Ascending aorta (tissue), 2 donors: Measurements from ENCODE around the gene NDUFC1. TPM values are rescaled to one million over a fixed set of nuclear protein-coding genes. Genes with fewer than 3 reads are reported as not detected.
A peak's percentile ranks its signal among the peaks of the same experiment; 100 is the strongest.

Experiments
- DNase-seq, 2 donors: peaks; one replicate each; pipeline ENCODE4 v3.0.0-alpha.2; 2019; ENCODE audit warnings: low spot score in 2 of 2
- H3K27ac ChIP-seq, 2 donors: fragments of 200-600 bp; sonication (generic); one replicate each; pipeline ENCODE4 v1.5.1; 2016 to 2017; ENCODE audit warnings: mild to moderate bottlenecking in 1 of 2
- H3K27me3 ChIP-seq: fragments of 200-600 bp; sonication (generic); one replicate; pipeline ENCODE4 v1.5.1; 2017
- H3K36me3 ChIP-seq, 2 donors: fragments of 200-600 bp; sonication (generic); one replicate each; pipeline ENCODE4 v1.5.1; 2016
- H3K4me1 ChIP-seq, 2 donors: fragments of 200-600 bp; sonication (generic); one replicate each; pipeline ENCODE4 v1.5.1; 2016 to 2017; ENCODE audit warnings: mild to moderate bottlenecking in 1 of 2
- H3K4me3 ChIP-seq, 2 donors: fragments of 200-600 bp; sonication (generic); one replicate each; pipeline ENCODE4 v1.5.1; 2016 to 2017; ENCODE audit warnings: mild to moderate bottlenecking in 1 of 2
- H3K9me3 ChIP-seq, 2 donors: fragments of 200-600 bp; sonication (generic); one replicate each; pipeline ENCODE4 v1.5.1; 2016
- intact Hi-C: fragments of 100-400 bp; cut with DNase I; formaldehyde crosslinking; loops from one replicate; pipeline ENCODE4 v1.15.1; 2023
- total RNA-seq: library from RNA; depleted of rRNA; stranded (reverse); fragments of >200 nt; gene quantifications from one replicate; pipeline ENCODE4 v1.1.0, GENCODE V29; 2016
- TF ChIP-seq, protein P1 (sequence below), 3 experiments: fragments of 200-600 bp in 2 of 3; fragments of 450-650 bp in 1 of 3; sonication (generic) in 2 of 3; IDR thresholded peaks; one replicate each; pipeline ENCODE4 v1.5.1; 2016 to 2019; ENCODE audit warnings: antibody characterized with exemption in 3 of 3, mild to moderate bottlenecking in 1 of 3, moderate library complexity in 1 of 3

NDUFC1 gene
- total RNA-seq, 1 donor from 2014 or later, result 10.7 TPM

DNA sequence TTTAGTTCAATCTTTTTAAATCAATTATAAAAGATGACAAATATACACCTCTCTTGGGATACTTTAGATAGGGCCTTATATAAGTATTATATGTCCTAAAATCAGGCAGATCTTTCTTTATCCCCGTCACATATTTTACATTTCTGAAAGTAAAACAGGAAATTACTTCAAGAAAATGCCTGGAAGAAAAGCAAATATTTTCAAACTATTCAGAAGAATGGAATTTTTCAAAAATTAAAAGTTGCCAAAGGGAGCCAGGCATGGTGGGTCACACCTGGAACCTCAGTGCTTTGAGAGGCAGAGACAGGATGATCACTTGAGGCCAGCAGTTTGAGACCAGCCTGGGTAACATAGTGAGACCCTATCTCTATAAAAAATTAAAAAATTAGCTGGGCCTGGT, 56.7 kb downstream of the NDUFC1 start:
- intact Hi-C loops, result loop anchor here (5.0 kb wide), 2 partner anchors 37 to 68 kb away; partner anchors contain the start of genes ELF2 and MGARP
- H3K9me3 ChIP-seq, result no peaks in the 10 kb centered on the region
- no peak for DNase-seq
- TF ChIP-seq, protein P1, sequence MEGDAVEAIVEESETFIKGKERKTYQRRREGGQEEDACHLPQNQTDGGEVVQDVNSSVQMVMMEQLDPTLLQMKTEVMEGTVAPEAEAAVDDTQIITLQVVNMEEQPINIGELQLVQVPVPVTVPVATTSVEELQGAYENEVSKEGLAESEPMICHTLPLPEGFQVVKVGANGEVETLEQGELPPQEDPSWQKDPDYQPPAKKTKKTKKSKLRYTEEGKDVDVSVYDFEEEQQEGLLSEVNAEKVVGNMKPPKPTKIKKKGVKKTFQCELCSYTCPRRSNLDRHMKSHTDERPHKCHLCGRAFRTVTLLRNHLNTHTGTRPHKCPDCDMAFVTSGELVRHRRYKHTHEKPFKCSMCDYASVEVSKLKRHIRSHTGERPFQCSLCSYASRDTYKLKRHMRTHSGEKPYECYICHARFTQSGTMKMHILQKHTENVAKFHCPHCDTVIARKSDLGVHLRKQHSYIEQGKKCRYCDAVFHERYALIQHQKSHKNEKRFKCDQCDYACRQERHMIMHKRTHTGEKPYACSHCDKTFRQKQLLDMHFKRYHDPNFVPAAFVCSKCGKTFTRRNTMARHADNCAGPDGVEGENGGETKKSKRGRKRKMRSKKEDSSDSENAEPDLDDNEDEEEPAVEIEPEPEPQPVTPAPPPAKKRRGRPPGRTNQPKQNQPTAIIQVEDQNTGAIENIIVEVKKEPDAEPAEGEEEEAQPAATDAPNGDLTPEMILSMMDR (IDR thresholded peaks at IDR 0.05), result no peak
- H3K27ac ChIP-seq, result peak overlapping the region; percentile 78 to 90
- H3K4me1 ChIP-seq, result peaks cover 9 to 22% of the 10 kb centered on the region in 2 donors
- H3K27me3 ChIP-seq, result no peaks in the 10 kb centered on the region
- H3K4me3 ChIP-seq, result no peak overlapping the region
- H3K36me3 ChIP-seq, result no peaks in the 10 kb centered on the region

DNA sequence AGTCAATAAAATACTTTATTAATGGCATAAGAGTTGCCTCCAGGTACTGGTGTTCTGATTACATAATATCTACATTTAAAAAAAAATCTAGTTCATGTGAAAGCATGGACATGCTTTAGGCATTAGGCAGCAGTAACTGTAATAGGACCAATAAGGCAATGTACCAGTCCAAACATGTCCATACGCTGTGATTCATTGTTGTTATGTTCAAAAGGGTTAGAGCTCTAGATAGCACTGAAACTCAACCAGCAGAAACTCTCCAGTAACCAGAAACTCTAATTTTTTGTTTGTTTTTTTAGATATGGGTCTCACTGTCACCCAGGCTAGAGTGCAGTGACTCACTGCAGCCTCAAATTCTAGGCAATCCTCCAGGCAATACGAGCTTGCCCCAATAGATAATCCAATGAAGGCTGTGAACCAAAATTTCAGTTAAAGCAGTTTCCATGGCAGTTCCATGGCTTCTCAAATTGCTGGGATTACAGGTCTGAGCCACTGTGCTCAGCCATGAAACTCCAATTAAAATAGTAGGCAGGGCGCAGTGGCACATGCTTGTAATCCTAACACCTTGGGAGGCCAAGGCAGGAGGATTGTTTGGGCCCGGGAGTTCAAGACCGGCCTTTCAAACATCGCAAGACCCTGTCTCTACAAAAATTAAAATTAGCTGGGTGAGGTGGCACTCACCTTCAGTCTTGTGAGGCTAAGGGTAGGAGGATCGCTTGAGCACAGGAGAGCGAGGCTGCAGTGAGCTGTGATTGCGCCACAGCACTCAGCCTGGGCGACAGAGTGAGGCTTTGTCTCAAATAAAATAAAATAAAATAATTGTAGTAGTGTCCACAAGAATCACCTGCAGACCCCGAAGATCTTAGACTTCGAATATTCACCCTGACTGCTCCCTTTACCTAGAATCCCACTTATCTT, 58.6 kb downstream of the NDUFC1 start:
- peak overlapping the region in 1 of 2 donors; percentile 7 for H3K4me3 ChIP-seq
- H3K27ac ChIP-seq, result peak overlapping the region; percentile 78 to 90
- no peaks in the 10 kb centered on the region for H3K36me3 ChIP-seq
- H3K4me1 ChIP-seq, result peaks cover 4 to 20% of the 10 kb centered on the region in 2 donors
- no peaks in the 10 kb centered on the region for H3K27me3 ChIP-seq
- peaks cover 0 to 6% of the 10 kb centered on the region in 2 donors for H3K9me3 ChIP-seq
- peak in 1 of 2 donors; percentile 80 for DNase-seq
- intact Hi-C loops, result loop anchor here (1.0 to 2.0 kb wide), 2 partner anchors 57 to 227 kb away; no protein-coding TSS in a partner anchor
- TF ChIP-seq, protein P1 (IDR thresholded peaks at IDR 0.05), result no peak

DNA sequence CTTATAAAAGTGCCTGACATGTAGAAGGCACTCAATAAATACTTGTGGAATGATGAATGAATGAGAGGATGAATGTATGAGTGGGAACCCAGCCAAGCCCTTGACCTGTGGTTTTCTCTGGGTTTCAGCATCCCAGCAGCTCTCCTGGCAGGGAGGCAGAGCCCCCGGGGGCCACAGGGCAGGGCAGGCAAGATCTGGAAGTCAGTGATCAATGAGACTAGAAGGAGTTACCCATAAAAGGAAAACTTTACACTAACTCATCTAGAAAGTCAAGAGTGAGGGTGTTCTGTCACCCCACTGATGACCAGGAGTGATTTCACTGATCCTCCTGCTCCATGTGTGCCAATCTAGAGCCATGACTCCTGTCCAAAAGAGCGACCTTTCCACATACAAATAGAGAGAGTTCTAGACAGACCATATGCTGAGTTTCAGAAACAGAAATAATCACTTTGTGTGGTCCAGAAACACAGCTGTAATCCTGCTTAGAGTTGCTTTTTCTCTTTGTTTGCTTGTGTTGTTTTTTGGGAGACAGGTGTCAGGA, 59.7 kb downstream of the NDUFC1 start:
- TF ChIP-seq, protein P1 (IDR thresholded peaks at IDR 0.05), result no peak
- Histone ChIP-seq H3K4me3 (no peak overlapping the region), H3K4me1 (peaks cover 4 to 20% of the 10 kb centered on the region in 2 donors), H3K27ac (peak overlapping the region; percentile 78 to 90), H3K27me3 (no peaks in the 10 kb centered on the region), H3K36me3 (no peaks in the 10 kb centered on the region), H3K9me3 (peaks cover 0 to 6% of the 10 kb centered on the region in 2 donors)
- intact Hi-C loops, result loop anchor here (1.0 to 2.0 kb wide), 2 partner anchors 58 to 226 kb away; no protein-coding TSS in a partner anchor
- no peak for DNase-seq

DNA sequence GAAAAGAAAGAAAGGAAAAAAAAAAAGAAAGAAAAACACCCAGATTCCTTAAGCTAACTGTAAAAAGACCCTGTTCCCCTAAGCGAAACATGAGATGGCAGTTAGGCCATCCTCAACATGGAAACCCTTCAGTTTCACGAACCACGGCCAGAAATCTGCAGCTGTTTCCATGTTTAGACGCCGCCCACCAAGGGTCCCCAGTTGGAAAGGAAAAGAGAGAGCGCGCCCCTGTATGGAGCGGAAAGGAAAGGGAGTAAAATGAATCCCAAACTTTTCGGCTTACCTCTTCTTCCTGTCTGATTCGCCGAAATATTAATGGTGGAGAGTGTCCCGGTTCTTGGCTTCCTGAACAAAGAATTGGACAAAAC, 60.5 kb downstream of the NDUFC1 start:
- no peaks in the 10 kb centered on the region for H3K36me3 ChIP-seq
- H3K9me3 ChIP-seq, result peaks cover 0 to 6% of the 10 kb centered on the region in 2 donors
- TF ChIP-seq, protein P1 (IDR thresholded peaks at IDR 0.05), result no peak
- H3K27me3 ChIP-seq, result no peaks in the 10 kb centered on the region
- DNase-seq, result no peak
- peaks cover 4 to 20% of the 10 kb centered on the region in 2 donors for H3K4me1 ChIP-seq
- H3K27ac ChIP-seq, result no peak overlapping the region
- intact Hi-C loops, result loop anchor here (2.0 kb wide), 1 partner anchor 225 kb away; no protein-coding TSS in a partner anchor
- no peak overlapping the region for H3K4me3 ChIP-seq

DNA sequence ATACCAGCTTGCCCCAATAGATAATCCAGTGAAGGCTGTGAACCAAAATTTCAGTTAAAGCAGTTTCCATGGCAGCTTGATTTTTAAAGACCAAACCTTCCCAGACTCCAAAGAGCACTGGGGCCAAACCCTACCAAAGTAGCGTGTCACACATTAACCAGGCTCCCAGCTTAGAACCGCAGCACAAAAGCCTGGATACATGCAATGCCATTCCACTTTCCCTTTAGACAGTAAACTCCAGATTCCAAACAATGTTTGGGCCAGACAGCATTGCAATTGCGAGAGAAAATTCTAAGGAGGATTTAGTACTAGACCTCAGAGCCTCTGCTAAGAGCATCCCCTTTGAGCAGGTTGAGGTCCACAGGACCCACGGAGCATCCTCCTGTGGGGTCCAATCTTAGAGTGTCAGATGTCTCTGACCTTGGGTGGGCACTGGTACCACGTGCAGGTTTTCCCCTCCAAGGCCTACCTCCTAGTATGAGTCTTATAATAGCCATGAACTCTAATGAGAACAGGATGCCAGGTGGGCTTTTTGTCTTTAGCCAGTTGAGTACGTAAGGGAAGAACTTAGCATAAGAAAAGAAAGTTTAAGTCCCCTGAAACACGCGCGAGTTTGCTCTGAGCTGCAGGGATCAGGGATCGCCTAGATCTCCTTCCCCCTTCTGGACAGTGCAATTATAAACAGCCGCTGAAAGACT, 61.0 kb downstream of the NDUFC1 start:
- TF ChIP-seq, protein P1 (IDR thresholded peaks at IDR 0.05), result no peak
- Histone ChIP-seq H3K4me3 (no peak overlapping the region), H3K27me3 (no peaks in the 10 kb centered on the region), H3K27ac (no peak overlapping the region), H3K4me1 (peaks cover 4 to 20% of the 10 kb centered on the region in 2 donors), H3K36me3 (no peaks in the 10 kb centered on the region), H3K9me3 (peaks cover 0 to 6% of the 10 kb centered on the region in 2 donors)
- intact Hi-C loops, result no loop called here
- no peak for DNase-seq
